IMR-90 (cell line): ENCODE measurements around the gene EXTL2. TPM values are rescaled to one million over a fixed set of nuclear protein-coding genes. Genes with fewer than 3 reads are reported as not detected.

Experiments
- polyA plus RNA-seq, 3 experiments: library from polyadenylated mRNA; depleted of rRNA; stranded (reverse); fragments of >200 nt; gene quantifications; 2 replicates each; pipeline ENCODE4 v1.2.3, GENCODE V29; 2012; ENCODE audit warnings: low replicate concordance in 1 of 3
- total RNA-seq: library from RNA; depleted of rRNA; stranded (reverse); fragments of >200 nt; gene quantifications from 2 replicates; pipeline ENCODE4 v1.2.3, GENCODE V29; 2012; rRNA removed

EXTL2 gene
- total and polyA plus RNA-seq, 2 of the 4 experiments (the other 2 are of a cell fraction), result 24.9 to 27.6 TPM

Other genes with a start within 250 kb of the EXTL2 start
- 19.7 and 21.1 TPM in 2 replicates for gene VCAM1, start 175.1 kb downstream of the EXTL2 start, total RNA-seq
- gene VCAM1, start 175.1 kb downstream of the EXTL2 start, polyA plus RNA-seq (2012; rRNA removed), result 5.7 and 10.1 TPM in 2 replicates
- gene SLC30A7, start 1.2 kb upstream of the EXTL2 start, total RNA-seq, result 60.2 and 87.2 TPM in 2 replicates
- 5.1 and 8.4 TPM in 2 replicates for gene SLC30A7, start 1.2 kb upstream of the EXTL2 start, polyA plus RNA-seq (2012; rRNA removed)
- 32.3 and 45.5 TPM in 2 replicates for gene DPH5, start 130.9 kb upstream of the EXTL2 start, total RNA-seq
- gene DPH5, start 130.9 kb upstream of the EXTL2 start, polyA plus RNA-seq (2012; rRNA removed), result 34.9 and 42.0 TPM in 2 replicates